PFSK-1 (cell line): Measurements from ENCODE around the gene MRAP.

Experiments used
- FOXP2 ChIP-seq: optimal IDR thresholded peaks from 2 replicates; pipeline ENCODE3; 2011; ENCODE audit warnings: borderline replicate concordance, control low read depth, inconsistent platforms; ENCODE audit not compliant: insufficient read depth; ENCODE audit errors: extremely low read length, extremely low read depth
- POLR2AphosphoS5 ChIP-seq: IDR thresholded peaks from 2 replicates; pipeline ENCODE4 v1.6.1; 2012; ENCODE audit warnings: low read depth, mild to moderate bottlenecking, control low read depth, low read length, moderate library complexity
- REST ChIP-seq, 2 experiments: IDR thresholded peaks; 2 replicates each; pipeline versions ENCODE4 v1.6.1 to v1.8.0; 2011 to 2012; ENCODE audit warnings: low read depth in 2 of 2, low read length in 2 of 2, control low read depth in 1 of 2, inconsistent platforms in 1 of 2, mild to moderate bottlenecking in 1 of 2, moderate library complexity in 1 of 2; ENCODE audit not compliant: insufficient read depth in 1 of 2
- SIN3A ChIP-seq: IDR thresholded peaks from 2 replicates; pipeline ENCODE4 v1.6.1; 2012; ENCODE audit warnings: mild to moderate bottlenecking, low read length, moderate library complexity, borderline replicate concordance; ENCODE audit not compliant: insufficient read depth
- TAF1 ChIP-seq: IDR thresholded peaks from 2 replicates; pipeline ENCODE4 v1.6.1; 2012; ENCODE audit warnings: low read length, control low read depth, borderline replicate concordance; ENCODE audit not compliant: insufficient read depth

Gene MRAP

GRCh38 chr21:32346951-32347350 is 48.3 kb downstream of the MRAP start:
- TF ChIP-seq SIN3A (no peak), TAF1 (no peak), REST (IDR thresholded peaks at IDR 0.05; ENCODE audit: insufficient read depth in 1 of 2, low read depth in 2 of 2, low read length in 2 of 2) (no peak), POLR2AphosphoS5 (no peak), FOXP2 (no peak)

- no peak for TF ChIP-seq SIN3A
- TF ChIP-seq TAF1: no peak
- TF ChIP-seq REST (IDR thresholded peaks at IDR 0.05; ENCODE audit: insufficient read depth in 1 of 2, low read depth in 2 of 2, low read length in 2 of 2): no peak
- no peak for TF ChIP-seq FOXP2
- no peak for TF ChIP-seq POLR2AphosphoS5
These were observed 48.7 kb downstream of the MRAP start for GRCh38 chr21:32347351-32347750.

- TF ChIP-seq REST (IDR thresholded peaks at IDR 0.05; ENCODE audit: insufficient read depth in 1 of 2, low read depth in 2 of 2, low read length in 2 of 2) (no peak), FOXP2 (no peak), POLR2AphosphoS5 (no peak), SIN3A (no peak), TAF1 (no peak)
These were observed 49.3 kb downstream of the MRAP start for GRCh38 chr21:32347977-32348376.

GRCh38 chr21:32348604-32349332 is 50.1 kb downstream of the MRAP start:
- no peak for TF ChIP-seq POLR2AphosphoS5
- TF ChIP-seq FOXP2: no peak
- no peak for TF ChIP-seq TAF1
- TF ChIP-seq SIN3A: no peak
- no peak for TF ChIP-seq REST (IDR thresholded peaks at IDR 0.05; ENCODE audit: insufficient read depth in 1 of 2, low read depth in 2 of 2, low read length in 2 of 2)
